NT2/D1 (cell line): ENCODE results near the gene ALDH1B1.

ENCODE experiments used
- DNase-seq: peaks from one replicate; pipeline ENCODE4 v3.0.0-alpha.2; 2011; ENCODE audit warnings: low read depth, low spot score
- H3K27me3 ChIP-seq: 2 replicates; pipeline ENCODE4 v1.6.0; 2011; ENCODE audit warnings: mild to moderate bottlenecking; ENCODE audit not compliant: insufficient read length, insufficient read depth
- H3K36me3 ChIP-seq: 2 replicates; pipeline ENCODE4 v1.6.1; 2011; ENCODE audit warnings: mild to moderate bottlenecking, low read length, mixed read lengths; ENCODE audit not compliant: insufficient read depth, insufficient read length
- H3K4me1 ChIP-seq: 2 replicates; pipeline ENCODE4 v1.5.1; 2011; ENCODE audit not compliant: insufficient read depth, insufficient read length
- H3K4me3 ChIP-seq: 2 replicates; pipeline ENCODE4 v1.5.1; 2011; ENCODE audit warnings: low read depth; ENCODE audit not compliant: insufficient read length
- H3K9ac ChIP-seq: 2 replicates; pipeline ENCODE4 v1.6.0; 2011; ENCODE audit warnings: low read depth; ENCODE audit not compliant: insufficient read length
- H3K9me3 ChIP-seq: 2 replicates; pipeline ENCODE4 v1.5.1; 2011; ENCODE audit warnings: mild to moderate bottlenecking, low read length; ENCODE audit not compliant: insufficient read depth
- SUZ12 ChIP-seq: IDR thresholded peaks from 2 replicates; pipeline ENCODE4 v1.6.1; 2011; ENCODE audit not compliant: insufficient read length, insufficient read depth; ENCODE audit errors: extremely low read depth
- YY1 ChIP-seq: IDR thresholded peaks from 2 replicates; pipeline ENCODE4 v1.6.1; 2011; ENCODE audit not compliant: insufficient read length, insufficient read depth
- ZNF274 ChIP-seq: IDR thresholded peaks from 2 replicates; pipeline ENCODE4 v1.6.1; 2011; ENCODE audit warnings: mild to moderate bottlenecking, low read depth, low read length

The ALDH1B1 gene

GRCh38 chr9:38421498-38422211 lies 29.2 kb downstream of the ALDH1B1 start:
- peaks cover 10% of the 10 kb centered on the region for H3K4me1 ChIP-seq
- no peaks in the 10 kb centered on the region for H3K9me3 ChIP-seq
- H3K36me3 ChIP-seq = no peaks in the 10 kb centered on the region
- TF ChIP-seq SUZ12 (no peak), YY1 (no peak), ZNF274 (no peak)
- H3K4me3 ChIP-seq = no peak overlapping the region
- H3K9ac ChIP-seq = peak overlapping the region; percentile 12
- peak; percentile 78 for DNase-seq
- peaks cover 22% of the 10 kb centered on the region for H3K27me3 ChIP-seq

- peaks cover 24% of the 10 kb centered on the region for H3K27me3 ChIP-seq
- no peak for DNase-seq
- no peak for TF ChIP-seq SUZ12
- TF ChIP-seq ZNF274 = no peak
- no peak for TF ChIP-seq YY1
These were observed 30.2 kb downstream of the ALDH1B1 start for GRCh38 chr9:38422555-38423260.

DNA sequence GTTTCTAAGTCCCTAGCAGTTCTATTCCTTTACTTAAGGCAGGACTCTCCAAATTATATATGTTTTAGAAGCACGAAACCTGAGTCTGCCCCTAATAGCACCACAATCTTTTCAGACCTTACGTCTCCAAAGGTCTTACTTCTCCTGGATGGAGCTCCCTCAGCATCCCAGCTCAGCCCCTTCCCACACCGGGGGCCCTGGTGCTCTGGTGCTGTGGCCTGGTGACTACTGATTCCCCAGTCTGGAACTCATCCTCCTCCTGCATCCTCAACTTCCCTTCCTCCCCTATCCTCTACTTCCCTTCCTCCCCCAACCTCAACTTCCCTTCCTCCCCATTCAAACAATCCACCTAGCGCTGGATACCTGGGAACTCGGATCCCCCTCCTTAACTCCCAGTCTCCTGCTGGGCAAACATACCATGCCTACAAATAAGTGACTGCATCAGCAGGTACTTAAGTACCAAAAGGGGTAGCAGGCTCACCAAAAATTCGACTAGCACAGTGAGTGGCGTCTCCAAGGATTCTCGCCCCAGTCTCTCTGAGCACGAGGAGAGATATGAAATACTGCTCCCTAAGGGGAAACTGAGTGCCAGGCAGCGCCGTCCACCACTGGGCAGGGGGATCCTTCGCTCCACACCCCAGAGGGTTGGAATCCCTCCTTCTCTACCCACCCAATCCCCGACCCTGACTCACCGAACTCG lies 30.9 kb downstream of the ALDH1B1 start:
- Histone ChIP-seq H3K9ac (peak overlapping the region; percentile 85), H3K36me3 (no peaks in the 10 kb centered on the region), H3K27me3 (peaks cover 24% of the 10 kb centered on the region), H3K4me1 (peaks cover 10% of the 10 kb centered on the region), H3K9me3 (no peaks in the 10 kb centered on the region), H3K4me3 (peak overlapping the region; percentile 67)
- TF ChIP-seq ZNF274 (no peak), SUZ12 (no peak), YY1 (no peak)
- no peak for DNase-seq

More at GRCh38 chr9:38422555-38423260, 30.2 kb downstream of the ALDH1B1 start:
- Histone ChIP-seq H3K4me3 (no peak overlapping the region), H3K4me1 (peaks cover 10% of the 10 kb centered on the region), H3K36me3 (no peaks in the 10 kb centered on the region), H3K9ac (peak overlapping the region; percentile 51), H3K9me3 (no peaks in the 10 kb centered on the region)

- Histone ChIP-seq H3K4me1 (peaks cover 10% of the 10 kb centered on the region), H3K9ac (peak within 1 kb of the TSS; percentile 85), H3K27me3 (peaks cover 24% of the 10 kb centered on the region), H3K4me3 (peak within 1 kb of the TSS; percentile 67), H3K9me3 (no peaks in the 10 kb centered on the region), H3K36me3 (no peaks in the 10 kb centered on the region)
- no peak for DNase-seq
- no peak for TF ChIP-seq YY1
- TF ChIP-seq ZNF274 = no peak
- no peak for TF ChIP-seq SUZ12
These were observed 31.7 kb downstream of the ALDH1B1 start, which contains the start of gene IGFBPL1 for GRCh38 chr9:38423973-38424843. IGFBPL1 (minus strand) TSS chr9:38424454; CDS start chr9:38424424, 30 bp downstream.

DNA sequence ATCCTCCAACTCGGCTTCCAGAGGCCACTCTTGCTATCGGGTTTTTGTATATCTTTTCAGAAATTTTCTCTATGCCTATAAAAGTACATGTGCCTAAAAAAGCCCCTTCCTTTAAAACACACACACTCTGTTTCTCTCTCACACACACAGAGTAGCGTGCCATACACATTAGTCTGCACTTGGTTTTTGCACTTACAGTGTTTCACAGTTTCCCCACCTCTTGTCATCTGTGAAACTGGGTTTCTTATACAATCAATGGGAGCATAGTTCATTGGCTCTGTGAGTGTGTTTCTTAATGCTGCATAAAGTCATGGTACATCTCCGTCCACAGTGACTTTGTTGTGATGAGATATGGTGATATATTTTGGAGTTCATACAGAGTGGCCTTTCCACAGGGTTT lies 32.4 kb downstream of the ALDH1B1 start:
- no peaks in the 10 kb centered on the region for H3K36me3 ChIP-seq
- H3K4me3 ChIP-seq = peak overlapping the region; percentile 67
- no peaks in the 10 kb centered on the region for H3K9me3 ChIP-seq
- H3K4me1 ChIP-seq = peaks cover 10% of the 10 kb centered on the region
- no peak for DNase-seq
- no peak for TF ChIP-seq SUZ12
- TF ChIP-seq ZNF274 = no peak
- no peak for TF ChIP-seq YY1
- H3K9ac ChIP-seq = no peak overlapping the region
- H3K27me3 ChIP-seq = peaks cover 24% of the 10 kb centered on the region

DNA sequence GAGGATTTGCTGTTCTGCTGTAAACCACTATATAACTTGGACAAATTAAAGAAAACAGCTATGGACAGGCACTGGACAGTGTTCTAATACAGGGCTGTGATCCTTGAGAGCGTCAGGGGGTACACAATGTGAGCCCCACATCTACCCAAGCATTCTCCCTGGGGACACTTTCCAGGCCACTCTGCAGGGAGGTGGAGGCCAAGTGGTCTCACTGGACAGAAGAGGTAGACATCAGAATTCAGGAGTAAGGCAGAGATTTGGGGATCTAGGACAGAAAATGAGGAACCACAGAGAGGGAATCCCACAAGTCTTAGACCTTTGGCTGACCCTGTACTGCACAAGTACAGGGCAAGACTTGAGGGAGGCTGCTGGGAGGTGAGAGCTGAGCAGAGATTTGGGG lies 35.6 kb downstream of the ALDH1B1 start:
- DNase-seq = no peak
- no peak overlapping the region for H3K4me3 ChIP-seq
- H3K9ac ChIP-seq = no peak overlapping the region
- no peak for TF ChIP-seq YY1
- H3K27me3 ChIP-seq = peaks cover 24% of the 10 kb centered on the region
- H3K4me1 ChIP-seq = no peaks in the 10 kb centered on the region
- H3K9me3 ChIP-seq = no peaks in the 10 kb centered on the region
- no peaks in the 10 kb centered on the region for H3K36me3 ChIP-seq
